K562 (cell line): ENCODE data around the gene BPTF. TPM values are rescaled to one million over a fixed set of nuclear protein-coding genes. Genes with fewer than 3 reads are reported as not detected.
"Not testable (repeated sequence)": the region's sequence is repeated elsewhere in the genome, so short reads cannot be mapped to it uniquely, and the experiment has no call there.

Experiments used
- ATAC-seq: fragments of 200-7000 bp; cut with Tn5 transposase; 3 replicates; pipeline ENCODE4 v1.9.1; 2020; ENCODE audit warnings: moderate library complexity
- BruUV-seq: library from RNA; stranded (reverse); fragments of 400-500 nt; replicated peaks from 2 replicates; lab custom pipeline; 2021; lab: Mats Ljungman, UMichigan
- CTCF ChIA-PET: fragments of 300-600 bp; formaldehyde crosslinking; extraction: SDS; loops from one replicate; lab custom pipeline; 2021; ENCODE audit warnings: low intra/inter-chr PET ratio; lab: Yijun Ruan, JAX
- POLR2A ChIA-PET: fragments of 300-600, 350-650 bp; sonication (Branson Sonifier 250); formaldehyde crosslinking; extraction: SDS; loops from one replicate; lab custom pipeline; 2021; ENCODE audit warnings: antibody characterized with exemption, inconsistent platforms; lab: Yijun Ruan, JAX
- DNase-seq, 4 experiments: peaks; one replicate each; pipeline versions ENCODE4 v3.0.0 to v3.0.0-alpha.2; 2011 to 2018; ENCODE audit warnings: low spot score in 3 of 4, mixed read lengths in 3 of 4; ENCODE audit errors: extremely low read depth in 1 of 4
- FAIRE-seq: peaks from 2 replicates; lab custom pipeline; 2011; peaks lifted over from hg19 to GRCh38; lab: Jason Lieb, UNC
- H2AFZ ChIP-seq: 2 replicates; pipeline ENCODE4 v1.6.0; 2011; ENCODE audit warnings: low read depth, low read length, control low read depth, inconsistent platforms
- H3K27ac ChIP-seq: fragments of 200-600 bp; 3 replicates; pipeline ENCODE4 v1.8.0; 2011; ENCODE audit warnings: low read depth, mild to moderate bottlenecking, control low read depth, inconsistent platforms, low read length, moderate library complexity, mixed read lengths; ENCODE audit errors: extremely low read depth
- H3K27me3 ChIP-seq, 2 experiments: fragments of 300-600 bp in 1 of 2; 2 replicates in 1 of 2; 3 replicates in 1 of 2; pipeline versions ENCODE4 v1.6.0 to v1.8.0; 2011; ENCODE audit warnings: inconsistent platforms in 2 of 2, low read length in 2 of 2, mild to moderate bottlenecking in 1 of 2, mixed read lengths in 1 of 2, moderate library complexity in 1 of 2; ENCODE audit not compliant: control insufficient read depth in 2 of 2, insufficient read depth in 2 of 2
- H3K36me3 ChIP-seq: fragments of 300-600 bp; 3 replicates; pipeline ENCODE4 v1.8.0; 2011; ENCODE audit warnings: mild to moderate bottlenecking, low read length, inconsistent platforms; ENCODE audit not compliant: control insufficient read depth, insufficient read depth
- H3K4me1 ChIP-seq, 2 experiments: fragments of 200-600 bp in 1 of 2; replicated peaks in 1 of 2; 2 replicates in 1 of 2; 3 replicates in 1 of 2; pipeline versions ENCODE4 v1.5.1 to v1.8.0; 2011; ENCODE audit warnings: inconsistent platforms in 2 of 2, low read length in 2 of 2, mild to moderate bottlenecking in 1 of 2, mixed read lengths in 1 of 2, moderate library complexity in 1 of 2; ENCODE audit not compliant: control insufficient read depth in 2 of 2, insufficient read depth in 2 of 2
- H3K4me2 ChIP-seq: 2 replicates; pipeline ENCODE4 v1.6.1; 2011; ENCODE audit warnings: low read length, control low read depth, inconsistent platforms, mixed read lengths; ENCODE audit not compliant: insufficient read depth
- H3K4me3 ChIP-seq: fragments of 200-600 bp; sonication (generic), shearing (Covaris generic); 2 replicates; pipeline ENCODE4 v1.5.1; 2016; ENCODE audit warnings: control low read depth, inconsistent platforms
- H3K79me2 ChIP-seq: fragments of 200-600 bp; 3 replicates; pipeline ENCODE4 v1.8.0; 2011; ENCODE audit warnings: low read length, inconsistent platforms; ENCODE audit not compliant: control insufficient read depth, insufficient read depth
- H3K9ac ChIP-seq, 2 experiments: 2 replicates each; pipeline versions ENCODE4 v1.6.0 to v1.6.1; 2011; ENCODE audit warnings: low read depth in 2 of 2, low read length in 2 of 2, control low read depth in 1 of 2, inconsistent platforms in 1 of 2, mild to moderate bottlenecking in 1 of 2, mixed read lengths in 1 of 2; ENCODE audit not compliant: insufficient read depth in 1 of 2
- H3K9me1 ChIP-seq: one replicate; pipeline ENCODE4 v1.6.0; 2011; ENCODE audit warnings: inconsistent platforms, mild to moderate bottlenecking, low read length, moderate library complexity; ENCODE audit not compliant: control insufficient read depth, insufficient read depth
- H3K9me3 ChIP-seq: replicated peaks from 2 replicates; pipeline ENCODE4 v1.5.1; 2011; ENCODE audit warnings: low read depth, low read length, inconsistent platforms; ENCODE audit not compliant: control insufficient read depth, insufficient read depth
- H4K20me1 ChIP-seq: replicated peaks from 2 replicates; pipeline ENCODE4 v1.6.1; 2011; ENCODE audit warnings: low read length, inconsistent platforms, mixed read lengths; ENCODE audit not compliant: control insufficient read depth, insufficient read depth
- CSDE1 ChIP-seq, 2 experiments: fragments of 450-650 bp; IDR thresholded peaks; 2 replicates each; pipeline ENCODE4 v1.6.1; 2016; ENCODE audit warnings: mild to moderate bottlenecking in 1 of 2
- GABPB2 ChIP-seq: fragments of 250-450 bp; sonication (Bioruptor Pico); conservative IDR thresholded peaks from 2 replicates; pipeline ENCODE4 v1.5.1; 2021; ENCODE audit warnings: mild to moderate bottlenecking
- HMGN3 ChIP-seq: IDR thresholded peaks from 2 replicates; pipeline ENCODE4 v1.6.1; 2011; ENCODE audit warnings: borderline replicate concordance, low read depth, mild to moderate bottlenecking, mixed read lengths, low read length; ENCODE audit not compliant: insufficient read length; ENCODE audit errors: extremely low read depth
- KLF16 ChIP-seq: IDR thresholded peaks from 2 replicates; pipeline ENCODE4 v1.6.1; 2016; ENCODE audit warnings: antibody characterized with exemption
- RBM34 ChIP-seq: fragments of 200-400 bp; formaldehyde crosslinking; IDR thresholded peaks from 2 replicates; pipeline ENCODE4 v1.6.1; 2018; ENCODE audit warnings: low read length, borderline replicate concordance; ENCODE audit not compliant: insufficient read depth
- TCF7 ChIP-seq: sonication (generic); IDR thresholded peaks from 2 replicates; pipeline ENCODE4 v1.6.1; 2016; ENCODE audit warnings: antibody characterized with exemption, borderline replicate concordance
- ZC3H11A ChIP-seq: IDR thresholded peaks from 2 replicates; pipeline ENCODE4 v1.6.1; 2012; ENCODE audit warnings: low read depth, low read length, improper control_type of control experiment
- ZKSCAN8 ChIP-seq: fragments of 200-800 bp; sonication (Bioruptor generic); IDR thresholded peaks from 2 replicates; pipeline ENCODE4 v1.6.1; 2016; ENCODE audit warnings: missing genetic modification characterization, missing compliant biosample characterization
- ZNF57 ChIP-seq: fragments of 450-650 bp; formaldehyde crosslinking; IDR thresholded peaks from 2 replicates; pipeline ENCODE4 v1.4.0; 2020; ENCODE audit warnings: mild to moderate bottlenecking, moderate library complexity
- ZNF707 ChIP-seq: fragments of 250-450 bp; sonication (Bioruptor Pico); conservative IDR thresholded peaks from 2 replicates; pipeline ENCODE4 v1.8.0; 2022; ENCODE audit warnings: inconsistent platforms, mild to moderate bottlenecking, moderate library complexity
- WGBS: fragments of 100-300 bp; shearing (Covaris generic); methylation state at CpG from one replicate; pipeline ENCODE4 v1.1.6; 2016; ENCODE audit warnings: low coverage, mixed read lengths; ENCODE audit not compliant: insufficient coverage; ENCODE audit errors: missing lambda C conversion rate; 5-methylcytosine and 5-hydroxymethylcytosine counted together
- in situ Hi-C: fragments of 300-500 bp; cut with MboI; formaldehyde crosslinking; loops from 4 replicates; pipeline ENCODE4 v1.15.0; 2018; ENCODE audit warnings: inconsistent platforms, mixed read lengths
- intact Hi-C: fragments of 100-400 bp; cut with micrococcal nuclease; formaldehyde crosslinking; loops from 2 replicates; pipeline ENCODE4 v1.14.2; 2022
- polyA plus RNA-seq, 8 experiments: library from polyadenylated mRNA; depleted of rRNA in 4 of 8; stranded (reverse) in 5 of 8; unstranded in 3 of 8; fragments of >200 nt; fragmentation: Nextera tagmentation in 2 of 8; fragmentation: Illumina TruSeq in 1 of 8; extraction: Ambion mirVana in 2 of 8; extraction: Trizol in 1 of 8; gene quantifications; 2 replicates each; pipeline versions ENCODE4 v1.2.1 to v1.2.3, GENCODE V29; 2011 to 2014; ENCODE audit warnings: inconsistent platforms in 1 of 8, missing spikeins in 1 of 8
- total RNA-seq, 7 experiments: library from RNA; depleted of rRNA in 6 of 7; stranded (reverse); fragments of >200 nt in 6 of 7; fragmentation: Illumina TruSeq in 2 of 7; extraction: Trizol in 2 of 7; gene quantifications; 2 replicates each; pipeline versions ENCODE4 v1.2.1 to v1.2.3, GENCODE V29; 2011 to 2021; ENCODE audit warnings: low replicate concordance in 1 of 7

The BPTF gene
- total and polyA plus RNA-seq, 9 of the 15 experiments (the other 6 are each of a cell fraction or from before 2014, with no cell fraction given): 12.5 to 52.1 (median 26.9) TPM

GRCh38 chr17:67920212-67920611, 94.9 kb downstream of the BPTF start (continued):
- TF ChIP-seq RBM34 (no peak), HMGN3 (no peak), ZNF57 (CRISPR knock-in tag) (no peak), TCF7 (no peak), ZKSCAN8 (no peak), ZNF707 (no peak), ZC3H11A (no peak), KLF16 (no peak)

- ChIA-PET CTCF (no interaction called here), POLR2A (no interaction called here)
- Histone ChIP-seq H3K9me1 (no peaks in the 10 kb centered on the region), H3K27ac (no peak overlapping the region), H4K20me1 (no peaks in the 10 kb centered on the region), H2AFZ (no peak overlapping the region), H3K9ac (no peak overlapping the region), H3K79me2 (no peaks in the 10 kb centered on the region), H3K4me2 (no peak overlapping the region), H3K36me3 (peaks cover 63% of the 10 kb centered on the region), H3K27me3 (no peaks in the 10 kb centered on the region), H3K9me3 (no peaks in the 10 kb centered on the region), H3K4me3 (no peak overlapping the region), H3K4me1 (no peaks in the 10 kb centered on the region)
- ATAC-seq (no peak), DNase-seq (no peak), FAIRE-seq (no peak)
- in situ Hi-C loops: no loop called here
- TF ChIP-seq GABPB2: no peak
- TF ChIP-seq CSDE1 (IDR thresholded peaks at IDR 0.05): no peak
- WGBS: 96% methylated on average over 5 of the region's 5 CpGs
- intact Hi-C loops: no loop called here
- BruUV-seq: no TSS peak
Observed at GRCh38 chr17:67922503-67922902, 97.2 kb downstream of the BPTF start.

- H2AFZ ChIP-seq, intact Hi-C loops, in situ Hi-C loops, H3K9ac ChIP-seq, DNase-seq, BruUV-seq, H3K9me1 ChIP-seq, CTCF ChIA-PET, H3K79me2 ChIP-seq, H3K4me3 ChIP-seq, POLR2A ChIA-PET, ATAC-seq, H3K9me3 ChIP-seq, H3K27me3 ChIP-seq, H3K27ac ChIP-seq, H4K20me1 ChIP-seq, FAIRE-seq, H3K4me2 ChIP-seq, H3K4me1 ChIP-seq: not testable (repeated sequence)
- WGBS: 92% methylated on average over 4 of the region's 4 CpGs
- H3K36me3 ChIP-seq: peaks cover 79% of the 10 kb centered on the region
Observed at GRCh38 chr17:67928842-67929241, 103.5 kb downstream of the BPTF start.
